ENCODE data around the gene ZNF70. TPM values are rescaled to one million over a fixed set of nuclear protein-coding genes. Genes with fewer than 3 reads are reported as not detected.
A peak's percentile ranks its signal among the peaks of the same experiment; 100 is the strongest.

The ZNF70 gene
- total and polyA plus RNA-seq, 2 of the 13 experiments (the other 11 are each of a cell fraction or from before 2014, with no cell fraction given): 0.62 to 3.6 TPM

DNA sequence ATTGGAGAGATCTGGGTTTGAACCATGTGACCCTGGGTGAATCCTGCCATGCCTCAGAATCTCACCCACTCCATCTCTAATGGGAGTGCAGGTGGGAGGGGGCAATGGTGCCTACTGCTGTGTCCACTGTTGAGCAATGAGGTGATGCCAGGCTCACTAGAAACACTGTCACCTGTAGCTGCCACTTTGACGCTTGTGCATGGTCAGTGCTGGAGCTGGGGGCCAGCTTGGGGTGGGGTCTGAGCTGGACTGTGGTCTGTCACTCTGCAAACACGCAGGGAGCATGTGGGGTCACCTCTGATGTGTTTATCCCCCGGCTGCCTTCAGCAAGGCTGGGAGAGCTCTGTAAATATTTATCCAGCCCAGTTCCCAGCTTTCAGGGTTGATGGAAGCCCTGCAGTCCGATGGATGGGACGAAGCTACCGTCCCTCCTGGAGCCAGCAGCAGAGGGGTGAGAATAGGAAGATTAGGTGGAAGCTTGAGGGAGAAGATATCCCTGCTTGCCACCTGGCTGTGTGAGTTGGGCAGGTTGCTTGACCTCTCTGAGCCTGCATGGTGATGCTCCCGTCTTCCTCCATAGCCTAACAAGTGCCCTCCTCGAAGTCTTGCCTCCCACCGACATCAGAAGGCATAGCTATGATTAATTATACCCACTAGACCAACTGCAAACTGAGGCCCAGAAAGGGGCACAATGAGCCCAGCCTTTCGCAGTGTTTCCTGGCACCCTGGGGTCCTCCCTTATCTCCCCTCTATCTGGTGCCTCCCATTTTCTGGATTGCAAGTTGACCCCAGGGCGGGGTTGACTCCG is 23.4 kb upstream of the ZNF70 start:
- peak overlapping the region; percentile 90 for H3K4me2 ChIP-seq (ENCODE audit: low read depth, low read length)
- H2AFZ ChIP-seq (ENCODE audit: low read length): no peak overlapping the region
- peak overlapping the region; percentile 85 for H3K9ac ChIP-seq (ENCODE audit: insufficient read depth, low read depth, low read length)
- H3K36me3 ChIP-seq (replicated peaks in 1 of 2; ENCODE audit: control insufficient read depth in 1 of 2, insufficient read depth in 2 of 2, low read length in 2 of 2): no peaks in the 10 kb centered on the region
- peaks cover 81% of the 10 kb centered on the region for H3K4me1 ChIP-seq (ENCODE audit: insufficient read depth, low read length)
- FAIRE-seq (peak; percentile 93), ATAC-seq (peak; percentile 74), DNase-seq (ENCODE audit: low spot score) (peak; percentile 85)
- peak overlapping the region; percentile 75 for H3K27ac ChIP-seq (ENCODE audit: extremely low read length, insufficient read depth, low read length)
- CTCF ChIA-PET (ENCODE audit: low intra/inter-chr PET ratio, low total read pairs): no interaction called here
- in situ Hi-C loops (cut with HindIII; ENCODE audit: extremely low pct_ligation_motif_present, low pct_unique_long_range_greater_than_20kb): no loop called here
- no TSS peak for BruUV-seq (replicated peaks)
- no peaks in the 10 kb centered on the region for H3K9me3 ChIP-seq (ENCODE audit: low read length)
- POLR2A ChIA-PET: interaction anchor here (0.5 to 6.6 kb wide), 17 partner anchors 8 to 236 kb away, joined by 3 to 201 read pairs (median 7); partner anchors contain the start of genes CABIN1, MIF, SLC2A11 and SMARCB1
- no peaks in the 10 kb centered on the region; a peak in 1 of 5 replicates for H3K27me3 ChIP-seq (ENCODE audit: control insufficient read depth in 1 of 2, insufficient read depth in 2 of 2, low read length in 2 of 2)
- intact Hi-C loops (cut with micrococcal nuclease; ENCODE audit: unreplicated experiment): loop anchor here (1.0 kb wide), 1 partner anchor 10 kb away; no protein-coding TSS in a partner anchor
- peak overlapping the region; percentile 71 to 90 (median 75); a peak in 5 of 6 replicates for H3K4me3 ChIP-seq (replicated peaks in 1 of 3; ENCODE audit: insufficient read depth in 1 of 3, low read depth in 2 of 3, low read length in 3 of 3)
- H3K79me2 ChIP-seq (ENCODE audit: insufficient read depth, low read length): peaks cover 2% of the 10 kb centered on the region
- no peaks in the 10 kb centered on the region for H4K20me1 ChIP-seq (ENCODE audit: insufficient read depth, low read length)
- WGBS (ENCODE audit: low lambda C conversion rate): 0% methylated on average over 9 of the region's 12 CpGs
- TF ChIP-seq, protein P1, sequence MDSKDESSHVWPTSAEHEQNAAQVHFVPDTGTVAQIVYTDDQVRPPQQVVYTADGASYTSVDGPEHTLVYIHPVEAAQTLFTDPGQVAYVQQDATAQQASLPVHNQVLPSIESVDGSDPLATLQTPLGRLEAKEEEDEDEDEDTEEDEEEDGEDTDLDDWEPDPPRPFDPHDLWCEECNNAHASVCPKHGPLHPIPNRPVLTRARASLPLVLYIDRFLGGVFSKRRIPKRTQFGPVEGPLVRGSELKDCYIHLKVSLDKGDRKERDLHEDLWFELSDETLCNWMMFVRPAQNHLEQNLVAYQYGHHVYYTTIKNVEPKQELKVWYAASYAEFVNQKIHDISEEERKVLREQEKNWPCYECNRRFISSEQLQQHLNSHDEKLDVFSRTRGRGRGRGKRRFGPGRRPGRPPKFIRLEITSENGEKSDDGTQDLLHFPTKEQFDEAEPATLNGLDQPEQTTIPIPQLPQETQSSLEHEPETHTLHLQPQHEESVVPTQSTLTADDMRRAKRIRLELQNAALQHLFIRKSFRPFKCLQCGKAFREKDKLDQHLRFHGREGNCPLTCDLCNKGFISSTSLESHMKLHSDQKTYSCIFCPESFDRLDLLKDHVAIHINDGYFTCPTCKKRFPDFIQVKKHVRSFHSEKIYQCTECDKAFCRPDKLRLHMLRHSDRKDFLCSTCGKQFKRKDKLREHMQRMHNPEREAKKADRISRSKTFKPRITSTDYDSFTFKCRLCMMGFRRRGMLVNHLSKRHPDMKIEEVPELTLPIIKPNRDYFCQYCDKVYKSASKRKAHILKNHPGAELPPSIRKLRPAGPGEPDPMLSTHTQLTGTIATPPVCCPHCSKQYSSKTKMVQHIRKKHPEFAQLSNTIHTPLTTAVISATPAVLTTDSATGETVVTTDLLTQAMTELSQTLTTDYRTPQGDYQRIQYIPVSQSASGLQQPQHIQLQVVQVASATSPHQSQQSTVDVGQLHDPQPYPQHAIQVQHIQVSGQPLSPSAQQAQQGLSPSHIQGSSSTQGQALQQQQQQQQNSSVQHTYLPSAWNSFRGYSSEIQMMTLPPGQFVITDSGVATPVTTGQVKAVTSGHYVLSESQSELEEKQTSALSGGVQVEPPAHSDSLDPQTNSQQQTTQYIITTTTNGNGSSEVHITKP (CRISPR knock-in tag; IDR thresholded peaks at IDR 0.05; ENCODE audit: low read depth): peak; percentile 15
- TF ChIP-seq ZNF558 (CRISPR knock-in tag; IDR thresholded peaks at IDR 0.05; ENCODE audit: borderline replicate concordance): 0 out of 2 replicates have a peak, but pooled peaks have one; percentile 19
- no peak for TF ChIP-seq MTF2 (CRISPR knock-in tag; IDR thresholded peaks at IDR 0.05; ENCODE audit: borderline replicate concordance)
- no peak for TF ChIP-seq ZNF124 (CRISPR knock-in tag; IDR thresholded peaks at IDR 0.05)
- TF ChIP-seq CHD2 (IDR thresholded peaks at IDR 0.05; ENCODE audit: low read depth, low read length): no peak
- TF ChIP-seq, protein P2, sequence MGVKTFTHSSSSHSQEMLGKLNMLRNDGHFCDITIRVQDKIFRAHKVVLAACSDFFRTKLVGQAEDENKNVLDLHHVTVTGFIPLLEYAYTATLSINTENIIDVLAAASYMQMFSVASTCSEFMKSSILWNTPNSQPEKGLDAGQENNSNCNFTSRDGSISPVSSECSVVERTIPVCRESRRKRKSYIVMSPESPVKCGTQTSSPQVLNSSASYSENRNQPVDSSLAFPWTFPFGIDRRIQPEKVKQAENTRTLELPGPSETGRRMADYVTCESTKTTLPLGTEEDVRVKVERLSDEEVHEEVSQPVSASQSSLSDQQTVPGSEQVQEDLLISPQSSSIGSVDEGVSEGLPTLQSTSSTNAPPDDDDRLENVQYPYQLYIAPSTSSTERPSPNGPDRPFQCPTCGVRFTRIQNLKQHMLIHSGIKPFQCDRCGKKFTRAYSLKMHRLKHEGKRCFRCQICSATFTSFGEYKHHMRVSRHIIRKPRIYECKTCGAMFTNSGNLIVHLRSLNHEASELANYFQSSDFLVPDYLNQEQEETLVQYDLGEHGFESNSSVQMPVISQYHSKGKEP (CRISPR knock-in tag; IDR thresholded peaks at IDR 0.05): no peak
- 0 out of 2 replicates have a peak, but pooled peaks have one; percentile 72 for TF ChIP-seq SMYD3 (CRISPR knock-in tag; IDR thresholded peaks at IDR 0.05)
- TF ChIP-seq AKAP8 (CRISPR knock-in tag; IDR thresholded peaks at IDR 0.05): peak; percentile 87; the same call in 1 of the 2 replicates
- TF ChIP-seq ZMYM3 (CRISPR knock-in tag; IDR thresholded peaks at IDR 0.05): peak; percentile 48; the same call in 1 of the 2 replicates
- no peak for TF ChIP-seq PAWR (CRISPR knock-in tag; IDR thresholded peaks at IDR 0.05; ENCODE audit: borderline replicate concordance)
- TF ChIP-seq, protein P3, sequence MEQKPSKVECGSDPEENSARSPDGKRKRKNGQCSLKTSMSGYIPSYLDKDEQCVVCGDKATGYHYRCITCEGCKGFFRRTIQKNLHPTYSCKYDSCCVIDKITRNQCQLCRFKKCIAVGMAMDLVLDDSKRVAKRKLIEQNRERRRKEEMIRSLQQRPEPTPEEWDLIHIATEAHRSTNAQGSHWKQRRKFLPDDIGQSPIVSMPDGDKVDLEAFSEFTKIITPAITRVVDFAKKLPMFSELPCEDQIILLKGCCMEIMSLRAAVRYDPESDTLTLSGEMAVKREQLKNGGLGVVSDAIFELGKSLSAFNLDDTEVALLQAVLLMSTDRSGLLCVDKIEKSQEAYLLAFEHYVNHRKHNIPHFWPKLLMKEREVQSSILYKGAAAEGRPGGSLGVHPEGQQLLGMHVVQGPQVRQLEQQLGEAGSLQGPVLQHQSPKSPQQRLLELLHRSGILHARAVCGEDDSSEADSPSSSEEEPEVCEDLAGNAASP (CRISPR knock-in tag; IDR thresholded peaks at IDR 0.05; ENCODE audit: borderline replicate concordance): peak; percentile 100
- TF ChIP-seq, protein P4, sequence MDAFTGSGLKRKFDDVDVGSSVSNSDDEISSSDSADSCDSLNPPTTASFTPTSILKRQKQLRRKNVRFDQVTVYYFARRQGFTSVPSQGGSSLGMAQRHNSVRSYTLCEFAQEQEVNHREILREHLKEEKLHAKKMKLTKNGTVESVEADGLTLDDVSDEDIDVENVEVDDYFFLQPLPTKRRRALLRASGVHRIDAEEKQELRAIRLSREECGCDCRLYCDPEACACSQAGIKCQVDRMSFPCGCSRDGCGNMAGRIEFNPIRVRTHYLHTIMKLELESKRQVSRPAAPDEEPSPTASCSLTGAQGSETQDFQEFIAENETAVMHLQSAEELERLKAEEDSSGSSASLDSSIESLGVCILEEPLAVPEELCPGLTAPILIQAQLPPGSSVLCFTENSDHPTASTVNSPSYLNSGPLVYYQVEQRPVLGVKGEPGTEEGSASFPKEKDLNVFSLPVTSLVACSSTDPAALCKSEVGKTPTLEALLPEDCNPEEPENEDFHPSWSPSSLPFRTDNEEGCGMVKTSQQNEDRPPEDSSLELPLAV (CRISPR knock-in tag; conservative IDR thresholded peaks at IDR 0.05; ENCODE audit: low read depth): no peak
